Naive thymus-derived CD8-positive, alpha-beta T cell (primary cell): ENCODE measurements around the gene BABAM2. TPM values are rescaled to one million over a fixed set of nuclear protein-coding genes. Genes with fewer than 3 reads are reported as not detected.

Source experiments
- ATAC-seq, 2 donors: fragments of 150-1000 bp; cut with Tn5 transposase in 1 of 2; sonication (Bioruptor Pico), chemical (Tn5 transposase) in 1 of 2; 1 replicate in 1 of 2; 2 replicates in 1 of 2; pipeline ENCODE4 v1.10.0; 2021; ENCODE audit warnings: mild to moderate bottlenecking in 2 of 2, moderate library complexity in 2 of 2
- POLR2A ChIA-PET: fragments of 350-600 bp; sonication (Branson Sonifier 250); formaldehyde crosslinking; loops from one replicate; lab custom pipeline; 2021; ENCODE audit warnings: antibody characterized with exemption; lab: Charles Lee
- DNase-seq, 10 donors: peaks; one replicate each; pipeline versions ENCODE4 v3.0.0 to v3.0.0-alpha.2; 2020 to 2022
- H3K27ac Mint-ChIP-seq, 10 donors: one replicate each; pipeline ENCODE4 v1.8.0; 2020 to 2022; ENCODE audit warnings: mild to moderate bottlenecking in 10 of 10, mixed read lengths in 10 of 10, moderate library complexity in 4 of 10, inconsistent platforms in 1 of 10
- H3K27me3 Mint-ChIP-seq, 5 donors: one replicate each; pipeline ENCODE4 v1.8.0; 2021 to 2022; ENCODE audit warnings: mixed read lengths in 5 of 5
- H3K36me3 Mint-ChIP-seq, 3 donors: one replicate each; pipeline ENCODE4 v1.8.0; 2020 to 2022; ENCODE audit warnings: mixed read lengths in 3 of 3, mild to moderate bottlenecking in 2 of 3, inconsistent platforms in 1 of 3
- H3K4me1 Mint-ChIP-seq, 4 donors: one replicate each; pipeline ENCODE4 v1.8.0; 2021 to 2022; ENCODE audit warnings: mixed read lengths in 4 of 4
- H3K4me3 Mint-ChIP-seq, 10 donors: one replicate each; pipeline ENCODE4 v1.8.0; 2020 to 2022; ENCODE audit warnings: mild to moderate bottlenecking in 10 of 10, mixed read lengths in 10 of 10, moderate library complexity in 6 of 10, inconsistent platforms in 1 of 10
- H3K9me3 Mint-ChIP-seq, 9 donors: one replicate each; pipeline ENCODE4 v1.8.0; 2020 to 2022; ENCODE audit warnings: mixed read lengths in 9 of 9, mild to moderate bottlenecking in 3 of 9, inconsistent platforms in 1 of 9, moderate library complexity in 1 of 9
- polyA plus RNA-seq, 3 donors: library from polyadenylated mRNA; unstranded; fragments of 300-500 nt; fragmentation: Illumina TruSeq; gene quantifications; one replicate each; pipeline ENCODE4 v1.2.3, GENCODE V29; 2021
- total RNA-seq, 8 experiments: library from RNA in 2 of 8; stranded (reverse) in 2 of 8; gene quantifications; one replicate each; pipeline ENCODE4 v1.2.3 and lab custom pipeline; 2021 to 2026

The BABAM2 gene
- total and polyA plus RNA-seq, 5 experiments from 2014 or later, result 29.6 to 60.2 (median 50.5) TPM

GRCh38 chr2:28343971-28344715, 453.6 kb downstream of the BABAM2 start:
- ATAC-seq (no peak), DNase-seq (no peak)
- Mint-ChIP-seq H3K27ac (peak overlapping the region in 2 of 10 donors; percentile 40 to 56), H3K9me3 (no peaks in the 10 kb centered on the region), H3K4me3 (no peak overlapping the region), H3K4me1 (peaks cover 8 to 27% (median 25%) of the 10 kb centered on the region in 4 donors), H3K36me3 (peaks cover 0 to under 1% (median 0%) of the 10 kb centered on the region in 3 donors), H3K27me3 (no peaks in the 10 kb centered on the region)
- POLR2A ChIA-PET, result no interaction called here

DNA sequence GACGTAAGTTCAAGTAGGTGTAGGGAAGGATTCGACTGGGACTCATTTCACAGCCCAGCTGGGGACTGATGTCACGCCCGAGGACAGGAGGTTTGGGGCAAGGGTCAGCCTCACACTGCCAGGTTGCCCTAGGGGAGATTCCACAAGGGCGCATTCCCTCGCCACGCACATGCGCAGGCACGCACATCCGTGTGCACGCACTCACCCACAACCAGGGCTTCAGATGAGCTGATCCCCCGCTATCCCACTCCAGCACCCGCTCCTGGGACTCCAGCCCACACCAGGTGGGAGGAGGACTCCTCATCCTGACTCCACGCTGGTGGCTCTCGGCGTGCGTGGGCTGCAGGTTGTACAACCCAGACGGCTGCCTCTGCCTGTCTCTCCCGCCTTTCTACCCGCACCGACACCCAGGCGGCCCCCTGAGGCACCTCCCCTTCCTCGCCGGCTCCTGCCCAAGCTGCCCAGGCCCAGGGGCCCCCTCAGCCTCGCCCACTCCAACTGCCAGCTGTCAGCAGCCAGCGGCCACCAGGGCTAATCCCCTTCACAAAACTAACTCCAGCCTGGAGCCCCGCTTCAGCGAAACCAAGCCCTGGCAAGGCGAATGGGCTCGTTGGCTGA, 454.3 kb downstream of the BABAM2 start:
- ATAC-seq (no peak), DNase-seq (no peak)
- Mint-ChIP-seq H3K4me1 (peaks cover 10 to 31% (median 27%) of the 10 kb centered on the region in 4 donors), H3K27me3 (no peaks in the 10 kb centered on the region), H3K4me3 (no peak overlapping the region), H3K36me3 (no peaks in the 10 kb centered on the region), H3K9me3 (no peaks in the 10 kb centered on the region), H3K27ac (peak overlapping the region in 1 of 10 donors; percentile 56)
- POLR2A ChIA-PET, result interaction anchor here (0.7 kb wide), 1 partner anchor 86 kb away, joined by 4 read pairs; no protein-coding TSS in a partner anchor

DNA sequence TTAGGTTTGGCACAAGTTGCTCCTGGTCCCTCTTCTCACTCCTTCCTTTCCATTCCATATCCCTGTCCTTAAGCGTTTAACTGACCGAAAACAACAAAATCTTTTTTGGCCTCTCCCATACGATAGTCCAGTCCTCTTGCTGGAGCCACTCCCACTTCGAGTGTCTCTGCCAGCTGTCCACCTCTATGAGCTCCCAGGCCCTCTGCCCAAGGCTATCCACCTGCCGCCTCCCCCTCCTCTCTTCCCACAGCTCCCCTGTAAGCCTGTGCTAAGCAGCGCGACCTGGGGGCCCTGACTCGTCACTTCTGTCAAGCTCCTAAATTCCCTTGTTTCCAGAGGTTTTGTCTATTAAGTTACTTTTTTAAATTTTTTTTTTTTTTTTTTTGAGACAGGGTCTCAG, 455.1 kb downstream of the BABAM2 start:
- Mint-ChIP-seq H3K4me3 (no peak overlapping the region), H3K27me3 (no peaks in the 10 kb centered on the region), H3K9me3 (no peaks in the 10 kb centered on the region), H3K4me1 (peaks cover 10 to 31% (median 27%) of the 10 kb centered on the region in 4 donors), H3K27ac (peak overlapping the region in 2 of 10 donors; percentile 10 to 45), H3K36me3 (no peaks in the 10 kb centered on the region)
- DNase-seq (no peak), ATAC-seq (no peak)
- POLR2A ChIA-PET, result interaction anchor here (0.7 to 0.9 kb wide), 2 partner anchors 19 to 85 kb away, joined by 4 read pairs; no protein-coding TSS in a partner anchor

DNA sequence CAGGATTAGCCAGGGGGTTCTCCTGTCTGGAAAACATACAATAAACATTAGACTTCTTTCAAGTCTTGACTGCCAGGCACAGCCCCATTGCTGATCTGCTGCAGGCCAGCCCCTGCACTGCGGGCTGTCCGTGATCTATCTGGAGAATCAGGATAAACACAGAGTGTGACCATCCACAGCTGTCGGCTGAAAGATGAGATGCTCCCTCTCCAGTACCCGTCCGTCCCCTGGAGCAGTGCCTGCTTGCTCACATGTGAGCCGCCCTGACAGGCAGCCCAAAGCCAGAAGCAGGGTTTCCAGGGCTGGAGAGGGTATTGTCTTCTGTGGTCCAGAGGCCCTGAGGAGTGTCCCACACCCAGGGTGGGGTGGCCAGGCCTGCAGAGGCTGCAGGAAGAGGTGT, 456.1 kb downstream of the BABAM2 start:
- Mint-ChIP-seq H3K27me3 (no peaks in the 10 kb centered on the region), H3K4me3 (no peak overlapping the region), H3K9me3 (no peaks in the 10 kb centered on the region), H3K4me1 (peaks cover 10 to 31% (median 27%) of the 10 kb centered on the region in 4 donors), H3K27ac (peak overlapping the region in 5 of 10 donors; percentile 36 to 74 (median 61)), H3K36me3 (no peaks in the 10 kb centered on the region)
- no peak for ATAC-seq
- no peak for DNase-seq
- POLR2A ChIA-PET, result no interaction called here

DNA sequence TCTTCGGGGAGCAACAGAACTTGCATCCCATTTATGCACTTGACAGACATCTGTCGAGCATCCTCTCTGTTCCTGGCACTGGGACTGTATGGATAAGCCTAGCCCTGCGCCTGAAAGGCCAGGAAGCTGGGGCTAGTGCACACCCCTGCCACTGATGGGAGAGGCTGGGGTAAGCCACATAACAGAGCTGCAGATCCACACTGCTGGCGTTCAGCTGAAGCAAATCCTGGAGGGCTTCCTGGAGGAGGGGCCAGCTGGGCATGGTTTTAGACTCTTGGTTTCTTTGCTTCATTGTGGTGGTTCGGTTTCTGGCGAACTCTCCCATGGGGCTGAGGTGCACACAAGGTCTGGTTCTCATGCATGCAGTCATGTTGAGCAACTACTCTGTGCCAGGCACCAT, 456.7 kb downstream of the BABAM2 start:
- Mint-ChIP-seq H3K27me3 (no peaks in the 10 kb centered on the region), H3K4me3 (peak overlapping the region in 5 of 10 donors; percentile 52 to 69 (median 59)), H3K9me3 (no peaks in the 10 kb centered on the region), H3K27ac (peak overlapping the region in 7 of 10 donors; percentile 8 to 94 (median 56)), H3K36me3 (no peaks in the 10 kb centered on the region), H3K4me1 (peaks cover 10 to 31% (median 27%) of the 10 kb centered on the region in 4 donors)
- ATAC-seq, result no peak
- DNase-seq, result no peak
- POLR2A ChIA-PET, result no interaction called here

DNA sequence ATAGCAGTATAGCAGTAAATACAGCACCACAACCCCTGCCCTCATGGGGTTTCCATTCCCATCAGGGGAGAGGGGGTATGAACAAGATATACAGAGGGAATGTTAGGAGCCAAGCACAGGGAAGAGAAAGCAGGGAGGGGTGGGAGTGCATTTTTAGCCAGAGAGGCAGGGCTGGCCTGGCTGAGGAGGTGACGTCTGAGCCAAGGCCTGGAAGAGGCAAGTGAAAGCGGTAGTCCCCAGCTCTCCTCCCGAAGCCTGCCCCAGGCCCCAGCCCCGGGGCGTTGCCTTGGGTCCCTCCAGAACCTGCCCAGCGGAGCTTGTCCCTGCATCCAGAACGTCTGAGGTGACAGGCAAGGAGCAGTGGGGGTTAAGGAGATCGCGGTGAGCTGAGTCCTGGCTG, 457.1 kb downstream of the BABAM2 start:
- Mint-ChIP-seq H3K4me1 (peaks cover 11 to 31% (median 27%) of the 10 kb centered on the region in 4 donors), H3K27me3 (peaks cover 0 to 1% (median 0%) of the 10 kb centered on the region in 5 donors), H3K9me3 (no peaks in the 10 kb centered on the region), H3K27ac (peak overlapping the region in 8 of 10 donors; percentile 8 to 94 (median 70)), H3K36me3 (no peaks in the 10 kb centered on the region), H3K4me3 (peak overlapping the region in 9 of 10 donors; percentile 8 to 69 (median 57))
- ATAC-seq (peak in 1 of 2 donors; percentile 8), DNase-seq (no peak)
- POLR2A ChIA-PET, result no interaction called here

- Mint-ChIP-seq H3K9me3 (no peaks in the 10 kb centered on the region), H3K27me3 (peaks cover 0 to 3% (median 0%) of the 10 kb centered on the region in 5 donors), H3K4me1 (peaks cover 12 to 31% (median 27%) of the 10 kb centered on the region in 4 donors), H3K4me3 (peak overlapping the region; percentile 10 to 73 (median 49)), H3K27ac (peak overlapping the region in 7 of 10 donors; percentile 11 to 94 (median 80)), H3K36me3 (no peaks in the 10 kb centered on the region)
- ATAC-seq (peak; percentile 95 to 98), DNase-seq (peak; percentile 28 to 71 (median 59))
- POLR2A ChIA-PET, result no interaction called here
Observed at GRCh38 chr2:28348149-28348567, 457.6 kb downstream of the BABAM2 start.

GRCh38 chr2:28348921-28349320, 458.4 kb downstream of the BABAM2 start:
- peaks cover 12 to 31% (median 27%) of the 10 kb centered on the region in 4 donors for H3K4me1 Mint-ChIP-seq
- no peaks in the 10 kb centered on the region for H3K36me3 Mint-ChIP-seq
- no peaks in the 10 kb centered on the region for H3K9me3 Mint-ChIP-seq
- peak overlapping the region in 6 of 10 donors; percentile 8 to 58 (median 44) for H3K4me3 Mint-ChIP-seq
- DNase-seq (no peak), ATAC-seq (no peak)
- POLR2A ChIA-PET, result interaction anchor here (0.8 kb wide), 1 partner anchor 41 kb away, joined by 3 read pairs; no protein-coding TSS in a partner anchor
- H3K27ac Mint-ChIP-seq, result peak overlapping the region in 5 of 10 donors; percentile 53 to 94 (median 57)
- H3K27me3 Mint-ChIP-seq, result peaks cover 0 to 3% (median 0%) of the 10 kb centered on the region in 5 donors

- H3K27me3 Mint-ChIP-seq, result peaks cover 0 to 3% (median 0%) of the 10 kb centered on the region in 5 donors
- H3K9me3 Mint-ChIP-seq, result no peaks in the 10 kb centered on the region
- peak overlapping the region in 1 of 10 donors; percentile 57 for H3K4me3 Mint-ChIP-seq
- ATAC-seq (no peak), DNase-seq (no peak)
- peak overlapping the region in 5 of 10 donors; percentile 53 to 71 (median 57) for H3K27ac Mint-ChIP-seq
- H3K4me1 Mint-ChIP-seq, result peaks cover 12 to 31% (median 27%) of the 10 kb centered on the region in 4 donors
- POLR2A ChIA-PET, result interaction anchor here (0.8 kb wide), 1 partner anchor 40 kb away, joined by 3 read pairs; no protein-coding TSS in a partner anchor
- no peaks in the 10 kb centered on the region for H3K36me3 Mint-ChIP-seq
Observed at GRCh38 chr2:28349546-28350165, 459.1 kb downstream of the BABAM2 start.

GRCh38 chr2:28350196-28350595, 459.7 kb downstream of the BABAM2 start:
- DNase-seq (no peak), ATAC-seq (no peak)
- Mint-ChIP-seq H3K27me3 (peaks cover 0 to 3% (median 0%) of the 10 kb centered on the region in 5 donors), H3K9me3 (no peaks in the 10 kb centered on the region), H3K4me1 (peaks cover 12 to 31% (median 27%) of the 10 kb centered on the region in 4 donors), H3K27ac (no peak overlapping the region), H3K36me3 (no peaks in the 10 kb centered on the region), H3K4me3 (no peak overlapping the region)
- POLR2A ChIA-PET, result no interaction called here

DNA sequence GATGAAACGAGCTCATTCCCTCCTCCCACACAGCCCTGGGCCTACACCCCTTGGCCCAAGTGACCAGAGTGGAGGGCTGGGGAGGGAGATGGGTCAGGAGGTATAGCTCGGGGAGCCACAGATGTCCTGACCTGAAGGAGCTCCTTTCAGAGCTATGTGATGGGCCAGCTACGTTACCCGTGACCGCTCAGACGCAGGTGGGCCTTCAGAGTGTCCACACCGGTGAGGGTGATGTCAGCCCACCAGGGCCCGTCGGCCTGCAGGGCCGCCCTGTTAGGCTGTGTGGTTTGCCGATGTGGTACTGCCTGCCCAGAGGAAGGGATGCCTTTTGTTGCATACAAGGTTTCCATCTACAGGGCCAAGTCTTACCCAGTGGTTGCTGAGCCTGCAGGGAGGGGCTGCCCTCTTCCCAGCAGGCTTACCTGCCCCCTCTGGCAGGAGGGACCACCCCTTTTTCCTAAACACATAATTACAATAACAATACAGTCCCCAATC, 460.3 kb downstream of the BABAM2 start:
- no peak overlapping the region for H3K27ac Mint-ChIP-seq
- peaks cover 9 to 31% (median 27%) of the 10 kb centered on the region in 4 donors for H3K4me1 Mint-ChIP-seq
- POLR2A ChIA-PET, result no interaction called here

DNA sequence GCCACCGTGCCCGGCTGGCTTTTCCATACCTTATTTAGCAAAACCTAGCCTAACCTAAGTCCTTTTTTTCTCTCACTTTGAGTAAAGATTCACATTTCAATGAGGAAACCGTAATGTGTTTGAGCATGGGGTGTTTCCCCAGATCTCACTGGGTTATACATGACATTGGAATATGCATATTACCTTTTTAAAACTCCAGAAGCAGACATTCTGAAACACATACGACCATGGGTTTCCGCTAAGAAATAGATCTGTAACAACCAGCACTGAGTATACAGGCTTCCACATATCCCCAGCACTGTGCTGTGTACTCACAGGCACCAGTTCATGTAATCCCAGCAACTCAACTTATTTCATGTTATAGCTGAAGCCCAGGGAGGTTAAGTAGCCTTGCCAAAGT, 461.1 kb downstream of the BABAM2 start:
- Mint-ChIP-seq H3K9me3 (no peaks in the 10 kb centered on the region), H3K4me1 (peaks cover 9 to 29% (median 28%) of the 10 kb centered on the region in 4 donors), H3K4me3 (no peak overlapping the region), H3K27ac (no peak overlapping the region), H3K36me3 (no peaks in the 10 kb centered on the region), H3K27me3 (peaks cover 0 to 3% (median 0%) of the 10 kb centered on the region in 5 donors)
- no peak for ATAC-seq
- no peak for DNase-seq
- POLR2A ChIA-PET, result no interaction called here

More for the DNA sequence above, 460.3 kb downstream of the BABAM2 start:
- DNase-seq, result no peak
- ATAC-seq, result no peak
- H3K36me3 Mint-ChIP-seq, result no peaks in the 10 kb centered on the region
- no peak overlapping the region for H3K4me3 Mint-ChIP-seq
- peaks cover 0 to 3% (median 0%) of the 10 kb centered on the region in 5 donors for H3K27me3 Mint-ChIP-seq
- no peaks in the 10 kb centered on the region for H3K9me3 Mint-ChIP-seq
